Panc1 (cell line): ENCODE measurements around the gene GNAO1.

Experiments
- CTCF ChIP-seq: fragments of 450-650 bp; IDR thresholded peaks from 2 replicates; pipeline ENCODE4 v1.5.1; 2017; ENCODE audit warnings: mild to moderate bottlenecking
- POLR2AphosphoS5 ChIP-seq: IDR thresholded peaks from 2 replicates; pipeline ENCODE4 v1.6.1; 2012; ENCODE audit warnings: mild to moderate bottlenecking, low read depth, low read length, moderate library complexity
- REST ChIP-seq, 2 experiments: IDR thresholded peaks; 2 replicates each; pipeline ENCODE4 v1.6.1; 2011 to 2012; ENCODE audit warnings: low read depth in 2 of 2, control low read depth in 1 of 2, low read length in 1 of 2, mild to moderate bottlenecking in 1 of 2, moderate library complexity in 1 of 2; ENCODE audit not compliant: insufficient read depth in 1 of 2
- TCF7L2 ChIP-seq: IDR thresholded peaks from 2 replicates; pipeline ENCODE4 v1.6.1; 2011; ENCODE audit warnings: mild to moderate bottlenecking, low read depth, low read length, inconsistent platforms

- TF ChIP-seq CTCF (no peak), REST (IDR thresholded peaks at IDR 0.05; ENCODE audit: insufficient read depth in 1 of 2, low read depth in 2 of 2, low read length in 1 of 2) (no peak), POLR2AphosphoS5 (no peak), TCF7L2 (no peak)
Observed at GRCh38 chr16:56334761-56335160, 143.5 kb downstream of the GNAO1 start.
